SK-N-SH (cell line): ENCODE measurements around the gene RNF111.

ENCODE experiments used
- CTCF ChIP-seq: fragments of 200-600 bp; sonication (generic); IDR thresholded peaks from 2 replicates; pipeline ENCODE4 v1.6.1; 2017; ENCODE audit warnings: antibody characterized with exemption, mild to moderate bottlenecking, moderate library complexity
- EP300 ChIP-seq, 2 experiments: IDR thresholded peaks; 2 replicates each; pipeline versions ENCODE4 v1.4.0 to v1.6.1; 2012; ENCODE audit warnings: borderline replicate concordance in 1 of 2, low read depth in 1 of 2, low read length in 1 of 2
- EZH2phosphoT487 ChIP-seq: fragments of 200-600 bp; sonication (generic); IDR thresholded peaks from 2 replicates; pipeline ENCODE4 v1.6.1; 2017; ENCODE audit warnings: low read depth, mixed run types, mild to moderate bottlenecking, antibody characterized with exemption, moderate library complexity, borderline replicate concordance
- FOXJ3 ChIP-seq: sonication (generic); formaldehyde crosslinking; IDR thresholded peaks from 2 replicates; pipeline ENCODE4 v1.5.1; 2020; ENCODE audit warnings: mild to moderate bottlenecking, missing genetic modification reagents
- FOXM1 ChIP-seq: IDR thresholded peaks from 2 replicates; pipeline ENCODE4 v1.4.0; 2012; ENCODE audit warnings: low read depth, mild to moderate bottlenecking
- GABPA ChIP-seq: IDR thresholded peaks from 2 replicates; pipeline ENCODE4 v1.4.0; 2012; ENCODE audit warnings: low read depth, mild to moderate bottlenecking
- IRF3 ChIP-seq: fragments of 150-350 bp; IDR thresholded peaks from 2 replicates; pipeline ENCODE4 v1.6.1; 2016; ENCODE audit warnings: mild to moderate bottlenecking, low read depth, low read length
- JUND ChIP-seq: IDR thresholded peaks from 2 replicates; pipeline ENCODE4 v1.4.0; 2012
- POLR2AphosphoS5 ChIP-seq: IDR thresholded peaks from 2 replicates; pipeline ENCODE4 v1.6.1; 2012; ENCODE audit warnings: low read depth, low read length
- RFX5 ChIP-seq: IDR thresholded peaks from 2 replicates; pipeline ENCODE4 v1.6.1; 2012; ENCODE audit warnings: mild to moderate bottlenecking, improper control_type of control experiment, low read length
- SIN3A ChIP-seq: IDR thresholded peaks from 2 replicates; pipeline ENCODE4 v1.6.1; 2012; ENCODE audit warnings: low read depth, mild to moderate bottlenecking, low read length, moderate library complexity, borderline replicate concordance
- SMC3 ChIP-seq: IDR thresholded peaks from 2 replicates; pipeline ENCODE4 v1.6.1; 2012; ENCODE audit warnings: low read depth, low read length, improper control_type of control experiment
- TEAD4 ChIP-seq: IDR thresholded peaks from 2 replicates; pipeline ENCODE4 v1.4.0; 2012; ENCODE audit warnings: mild to moderate bottlenecking, borderline replicate concordance; ENCODE audit not compliant: insufficient read depth
- TF ChIP-seq, protein P1 (sequence below): IDR thresholded peaks from 2 replicates; pipeline ENCODE4 v1.4.0; 2012; ENCODE audit warnings: low read depth, borderline replicate concordance

DNA sequence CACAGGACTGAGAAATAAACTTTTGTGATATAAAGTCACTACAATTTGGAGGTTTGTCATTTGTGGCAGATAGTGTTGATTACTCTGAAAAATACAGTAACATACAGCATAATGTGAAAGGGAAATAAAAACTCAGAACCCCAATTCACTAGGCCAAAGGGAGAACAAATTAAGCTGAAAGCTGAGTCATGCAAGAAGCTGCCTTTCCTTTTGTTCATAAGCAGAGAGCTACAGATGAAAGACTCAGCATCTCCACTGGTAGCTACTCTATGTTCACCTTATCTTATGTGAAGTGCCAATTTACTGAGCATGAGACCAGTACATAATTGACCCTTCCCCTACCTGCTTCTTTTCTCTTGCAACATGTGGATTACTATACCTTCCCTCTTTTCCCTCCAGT is 34.7 kb upstream of the RNF111 start:
- TF ChIP-seq JUND (no peak), IRF3 (no peak), EZH2phosphoT487 (no peak), EP300 (IDR thresholded peaks at IDR 0.05; ENCODE audit: borderline replicate concordance in 1 of 2, low read depth in 1 of 2, low read length in 1 of 2) (no peak), RFX5 (no peak), TEAD4 (no peak), CTCF (no peak), FOXJ3 (no peak), POLR2AphosphoS5 (no peak), FOXM1 (no peak), SMC3 (no peak), SIN3A (no peak), GABPA (no peak)
- TF ChIP-seq, protein P1, sequence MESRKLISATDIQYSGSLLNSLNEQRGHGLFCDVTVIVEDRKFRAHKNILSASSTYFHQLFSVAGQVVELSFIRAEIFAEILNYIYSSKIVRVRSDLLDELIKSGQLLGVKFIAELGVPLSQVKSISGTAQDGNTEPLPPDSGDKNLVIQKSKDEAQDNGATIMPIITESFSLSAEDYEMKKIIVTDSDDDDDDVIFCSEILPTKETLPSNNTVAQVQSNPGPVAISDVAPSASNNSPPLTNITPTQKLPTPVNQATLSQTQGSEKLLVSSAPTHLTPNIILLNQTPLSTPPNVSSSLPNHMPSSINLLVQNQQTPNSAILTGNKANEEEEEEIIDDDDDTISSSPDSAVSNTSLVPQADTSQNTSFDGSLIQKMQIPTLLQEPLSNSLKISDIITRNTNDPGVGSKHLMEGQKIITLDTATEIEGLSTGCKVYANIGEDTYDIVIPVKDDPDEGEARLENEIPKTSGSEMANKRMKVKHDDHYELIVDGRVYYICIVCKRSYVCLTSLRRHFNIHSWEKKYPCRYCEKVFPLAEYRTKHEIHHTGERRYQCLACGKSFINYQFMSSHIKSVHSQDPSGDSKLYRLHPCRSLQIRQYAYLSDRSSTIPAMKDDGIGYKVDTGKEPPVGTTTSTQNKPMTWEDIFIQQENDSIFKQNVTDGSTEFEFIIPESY: no peak
